GM21528 (cell line): ENCODE data around the gene NHS.

Experiments
- ATAC-seq: cut with Tn5 transposase; IDR thresholded peaks from one replicate; pipeline ENCODE4 v1.9.1; 2021; ENCODE audit warnings: mild to moderate bottlenecking, moderate library complexity; ENCODE audit not compliant: unreplicated experiment, low FRiP score

Gene NHS

GRCh38 chrX:17535229-17535628 lies 160.2 kb downstream of the NHS start:
- no peak for ATAC-seq

GRCh38 chrX:17537723-17538243 lies 162.8 kb downstream of the NHS start:
- no peak for ATAC-seq

GRCh38 chrX:17542123-17542522 lies 167.1 kb downstream of the NHS start:
- ATAC-seq, result no peak

- no peak for ATAC-seq
Measured at GRCh38 chrX:17544821-17545220, 169.8 kb downstream of the NHS start.

- no peak for ATAC-seq
Measured at GRCh38 chrX:17546356-17546755, 171.4 kb downstream of the NHS start.

- ATAC-seq, result peak; percentile 77
Measured at GRCh38 chrX:17547658-17548057, 172.7 kb downstream of the NHS start.

- no peak for ATAC-seq
Measured at GRCh38 chrX:17549107-17549651, 174.2 kb downstream of the NHS start.

GRCh38 chrX:17550011-17550410 lies 175.0 kb downstream of the NHS start:
- no peak for ATAC-seq

GRCh38 chrX:17552044-17552650 lies 177.1 kb downstream of the NHS start:
- no peak for ATAC-seq

GRCh38 chrX:17553469-17553868 lies 178.5 kb downstream of the NHS start:
- no peak for ATAC-seq

GRCh38 chrX:17553961-17554482 lies 179.0 kb downstream of the NHS start:
- no peak for ATAC-seq

- no peak for ATAC-seq
Measured at GRCh38 chrX:17554914-17555313, 179.9 kb downstream of the NHS start.

- ATAC-seq, result no peak
Measured at GRCh38 chrX:17555846-17556245, 180.8 kb downstream of the NHS start.

GRCh38 chrX:17559728-17560379 lies 184.9 kb downstream of the NHS start:
- no peak for ATAC-seq

GRCh38 chrX:17560385-17560784 lies 185.4 kb downstream of the NHS start:
- ATAC-seq, result no peak

- no peak for ATAC-seq
Measured at GRCh38 chrX:17563076-17563475, 188.1 kb downstream of the NHS start.

- ATAC-seq, result no peak
Measured at GRCh38 chrX:17563515-17563914, 188.5 kb downstream of the NHS start.

GRCh38 chrX:17564689-17565409 lies 189.8 kb downstream of the NHS start:
- ATAC-seq, result no peak

- ATAC-seq, result no peak
Measured at GRCh38 chrX:17566740-17567139, 191.7 kb downstream of the NHS start.

GRCh38 chrX:17567187-17567586 lies 192.2 kb downstream of the NHS start:
- ATAC-seq, result no peak

GRCh38 chrX:17567821-17568220 lies 192.8 kb downstream of the NHS start:
- ATAC-seq, result no peak
